ENCODE results near the gene RINL.

Gene RINL, protein sequence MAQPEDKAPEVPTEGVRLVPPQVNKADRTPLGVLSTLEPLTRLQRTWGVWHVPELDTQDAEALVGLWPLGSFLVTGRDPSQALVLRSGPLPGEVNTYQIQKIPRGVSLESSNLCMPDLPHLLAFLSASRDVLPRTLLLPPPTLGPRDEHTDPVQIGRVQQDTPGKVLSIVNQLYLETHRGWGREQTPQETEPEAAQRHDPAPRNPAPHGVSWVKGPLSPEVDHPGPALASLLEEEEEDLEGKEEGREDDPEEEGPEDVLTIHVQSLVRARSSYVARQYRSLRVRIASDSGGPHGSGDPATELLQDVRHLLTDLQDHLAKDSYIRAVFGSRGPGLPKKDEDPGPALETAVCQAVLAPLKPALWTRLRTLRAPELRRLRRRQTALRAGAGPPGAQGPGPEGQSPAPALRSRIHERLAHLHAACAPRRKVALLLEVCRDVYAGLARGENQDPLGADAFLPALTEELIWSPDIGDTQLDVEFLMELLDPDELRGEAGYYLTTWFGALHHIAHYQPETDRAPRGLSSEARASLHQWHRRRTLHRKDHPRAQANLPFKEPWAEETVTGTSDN

DNA sequence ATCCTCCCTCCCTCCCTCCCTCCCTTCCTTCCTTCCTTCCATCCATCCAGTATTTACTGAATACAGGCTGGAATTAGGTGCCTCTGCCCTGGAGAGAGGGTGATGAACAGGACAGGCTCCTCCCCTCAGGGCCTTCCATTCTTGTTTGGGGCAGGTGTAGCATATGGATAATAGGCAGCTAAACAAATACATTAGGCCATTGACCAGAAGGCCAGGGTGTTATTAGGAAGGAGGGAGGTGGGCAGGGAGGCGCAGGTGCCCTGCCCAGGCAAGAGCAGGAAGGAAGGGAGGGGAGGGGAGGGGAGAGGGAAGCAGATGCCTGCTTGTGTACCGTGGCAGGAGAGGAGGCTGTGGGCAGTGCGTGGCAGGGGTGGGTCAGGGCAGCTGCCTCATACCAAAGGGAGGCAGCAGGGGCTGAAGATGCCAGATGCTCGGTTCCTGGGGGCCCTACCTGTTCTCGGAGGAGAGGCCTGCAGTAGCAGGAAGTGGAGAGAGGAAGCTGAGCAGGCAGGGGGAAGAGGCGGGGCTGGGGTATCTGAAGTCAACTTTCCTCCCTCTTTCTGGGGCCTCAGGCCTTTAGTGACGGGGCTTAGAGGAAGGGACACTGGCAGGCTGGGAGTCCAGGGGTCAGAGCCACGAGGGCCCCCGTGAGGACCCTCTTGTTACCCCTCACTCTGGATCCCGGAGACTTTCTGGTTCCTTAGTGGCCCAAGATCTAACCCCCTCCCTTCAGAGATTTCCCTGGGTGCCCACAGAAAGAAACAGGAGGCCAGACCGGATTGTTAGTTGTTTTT, at the start of gene RINL:
TSS of gene RINL (minus strand) at position 495 of the 794 bp plus-strand sequence. CDS start 1,533 bp downstream, outside the sequence.
- DNase-seq (ENCODE audit: low spot score) = no peak

DNA sequence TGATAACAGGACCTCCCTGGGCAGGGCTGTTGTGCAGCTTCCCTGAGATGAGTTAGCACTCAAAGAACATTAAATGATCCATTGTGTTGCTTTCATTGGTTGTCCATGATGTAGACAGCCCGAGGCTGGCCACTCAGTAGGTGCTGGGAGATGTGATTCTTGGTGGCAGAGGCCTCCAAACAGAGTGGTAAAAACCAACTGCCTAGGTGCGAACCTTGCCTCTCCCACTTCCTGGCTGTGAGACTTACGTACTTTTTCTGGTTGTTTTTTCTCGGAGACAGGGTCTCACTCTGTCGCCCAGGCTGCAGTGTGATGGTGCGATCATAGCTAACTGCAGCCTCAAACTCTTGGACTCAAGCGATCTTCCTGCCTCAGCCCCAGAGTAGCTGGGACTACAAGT, 46.3 kb upstream of the RINL start:
- DNase-seq (ENCODE audit: low spot score) = no peak

DNA sequence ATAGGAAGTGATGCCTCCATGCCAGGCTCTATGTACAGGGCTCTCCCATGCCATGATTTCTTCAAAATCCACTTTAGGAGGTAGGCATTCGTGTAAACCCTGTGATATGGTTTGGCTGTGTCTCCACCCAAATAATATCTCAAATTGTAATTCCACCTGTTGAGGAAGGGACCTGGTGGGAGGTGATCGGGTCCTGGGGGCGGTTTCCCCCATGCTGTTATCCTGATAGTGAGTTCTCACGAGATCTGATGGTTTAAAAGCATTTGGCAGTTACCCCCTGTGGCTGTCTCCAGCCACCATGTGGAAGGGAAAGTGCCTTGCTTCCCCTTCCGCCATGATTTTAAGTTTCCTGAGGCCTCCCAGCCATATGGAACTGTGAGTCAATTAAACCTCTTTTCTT, 44.4 kb upstream of the RINL start:
- no peak for DNase-seq (ENCODE audit: low spot score)

DNA sequence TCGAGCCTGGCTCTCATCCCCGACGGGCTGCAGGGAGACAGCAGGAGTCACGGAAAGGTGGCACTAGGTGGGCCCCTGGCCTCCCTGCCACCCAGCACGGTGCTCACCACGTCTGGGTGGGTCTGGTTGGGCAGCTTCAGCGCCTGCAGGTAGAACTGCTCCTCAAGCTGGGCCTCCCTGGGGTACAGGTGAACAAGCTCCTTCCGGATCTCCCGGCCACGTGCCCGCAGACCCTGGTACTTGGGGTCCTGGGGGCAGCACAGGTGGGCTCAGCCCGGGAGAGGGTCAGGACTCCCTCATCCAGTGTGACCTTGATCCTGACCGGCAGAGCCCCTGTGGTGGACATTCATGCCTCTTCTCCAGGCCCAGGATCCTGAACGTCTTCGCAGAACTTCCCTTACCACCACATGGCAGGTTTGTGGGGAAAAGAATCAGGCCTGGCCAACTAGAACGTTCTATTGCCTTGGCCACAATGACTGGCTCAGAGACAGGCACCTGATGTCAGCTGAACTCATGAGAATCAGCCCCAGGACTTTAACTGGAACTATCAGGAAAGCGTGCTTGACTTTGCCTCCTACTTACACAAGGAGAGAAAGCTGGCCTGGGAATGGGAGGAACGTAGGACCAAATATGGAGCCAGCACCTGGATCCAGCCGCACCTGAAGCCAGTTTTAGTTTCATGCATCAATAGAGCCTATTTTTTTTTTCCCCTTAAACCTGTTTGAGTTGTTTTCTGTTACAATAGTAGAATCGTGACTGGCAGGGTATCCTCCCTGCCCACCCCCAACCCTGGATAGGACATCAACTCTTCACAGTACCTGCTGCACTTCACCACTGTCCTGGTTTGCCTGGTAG, 43.6 kb upstream of the RINL start:
- DNase-seq (ENCODE audit: low spot score) = no peak

DNA sequence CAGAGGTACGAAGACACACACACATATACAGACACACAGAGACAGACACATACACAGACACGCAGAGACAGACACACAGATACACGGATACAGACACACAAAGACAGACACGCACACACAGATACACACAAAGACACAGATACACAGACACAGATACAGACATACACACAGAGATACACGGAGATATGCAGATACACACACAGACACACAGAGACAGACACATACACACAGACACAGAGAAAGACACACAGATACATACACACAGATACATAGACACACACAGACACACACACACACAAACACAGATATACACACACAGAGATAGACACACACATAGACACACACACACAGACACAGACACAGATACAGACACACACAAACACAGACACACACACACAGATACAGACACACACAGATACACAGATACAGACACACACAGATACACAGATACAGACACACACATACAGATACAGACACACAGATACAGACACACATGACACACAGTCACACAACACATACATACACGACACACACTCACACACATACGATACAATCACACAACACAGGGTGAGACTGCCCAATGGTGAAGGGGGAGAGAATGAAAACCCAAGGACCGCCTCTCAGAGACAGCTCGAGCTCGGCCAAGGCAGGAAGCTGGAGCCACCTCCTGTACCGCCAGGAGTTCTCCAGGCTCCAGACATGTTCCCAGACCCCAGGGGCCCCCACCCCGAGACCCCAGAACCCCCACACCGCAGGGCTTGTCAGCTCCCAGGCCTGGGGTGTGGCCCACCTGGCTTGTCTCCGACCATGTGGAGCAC, 42.7 kb upstream of the RINL start:
- DNase-seq (ENCODE audit: low spot score) = no peak

DNA sequence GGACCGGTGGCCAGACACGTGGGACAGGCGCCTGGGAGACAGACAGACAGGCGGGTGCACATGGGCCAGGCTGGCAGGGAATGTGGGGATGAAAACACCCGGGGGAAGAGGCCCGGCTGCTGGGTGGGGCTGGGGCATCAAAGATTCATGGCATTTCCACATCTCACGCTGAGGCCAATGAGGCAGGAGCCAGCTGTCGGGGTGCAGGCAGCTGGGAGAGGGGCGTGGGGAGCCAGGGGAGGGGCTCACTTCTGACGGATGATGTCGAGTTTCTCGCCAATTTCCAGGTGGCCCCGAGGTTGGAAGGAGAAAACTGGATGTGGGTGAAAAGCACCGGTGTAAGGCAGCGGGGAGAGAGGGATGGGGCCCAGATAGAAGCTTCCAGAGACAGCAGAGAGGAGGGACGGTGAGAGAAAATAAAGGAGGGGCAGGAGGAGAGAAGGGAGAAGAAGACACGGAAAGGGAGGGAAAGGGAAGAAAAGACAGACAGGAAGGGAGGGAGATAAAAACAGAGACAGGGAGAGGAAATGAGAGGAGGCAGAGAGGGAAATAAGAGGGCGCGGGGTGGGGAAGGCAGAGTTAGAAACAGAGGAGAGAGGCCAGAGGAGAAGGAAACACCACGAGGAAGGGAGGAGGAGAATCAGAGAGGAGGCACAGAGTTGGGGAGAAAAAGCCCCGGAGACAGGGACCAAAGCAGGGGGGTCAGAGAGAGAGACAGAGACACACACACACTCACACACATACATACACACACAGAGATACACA, 41.9 kb upstream of the RINL start:
- DNase-seq (ENCODE audit: low spot score) = no peak

DNA sequence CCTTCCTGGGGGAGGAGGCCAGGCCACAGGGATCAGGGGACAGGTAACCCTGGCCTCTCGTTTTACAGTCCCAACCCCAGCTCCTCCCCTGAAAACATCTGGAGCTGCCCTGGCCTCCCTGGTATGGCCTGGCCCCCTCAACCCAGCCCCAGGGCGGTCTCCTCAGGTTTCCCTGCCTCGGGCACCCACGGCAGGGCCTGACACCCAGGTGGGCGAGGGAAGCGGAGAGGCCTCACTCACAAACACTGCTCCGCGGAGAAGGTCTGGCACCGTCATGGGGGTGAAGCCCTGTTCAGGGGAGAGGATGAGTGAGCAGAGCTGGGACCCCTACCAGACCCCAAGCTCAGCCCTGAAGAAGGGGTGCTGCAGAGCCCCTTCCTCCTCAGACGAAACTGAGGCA, 40.5 kb upstream of the RINL start:
- no peak for DNase-seq (ENCODE audit: low spot score)

DNA sequence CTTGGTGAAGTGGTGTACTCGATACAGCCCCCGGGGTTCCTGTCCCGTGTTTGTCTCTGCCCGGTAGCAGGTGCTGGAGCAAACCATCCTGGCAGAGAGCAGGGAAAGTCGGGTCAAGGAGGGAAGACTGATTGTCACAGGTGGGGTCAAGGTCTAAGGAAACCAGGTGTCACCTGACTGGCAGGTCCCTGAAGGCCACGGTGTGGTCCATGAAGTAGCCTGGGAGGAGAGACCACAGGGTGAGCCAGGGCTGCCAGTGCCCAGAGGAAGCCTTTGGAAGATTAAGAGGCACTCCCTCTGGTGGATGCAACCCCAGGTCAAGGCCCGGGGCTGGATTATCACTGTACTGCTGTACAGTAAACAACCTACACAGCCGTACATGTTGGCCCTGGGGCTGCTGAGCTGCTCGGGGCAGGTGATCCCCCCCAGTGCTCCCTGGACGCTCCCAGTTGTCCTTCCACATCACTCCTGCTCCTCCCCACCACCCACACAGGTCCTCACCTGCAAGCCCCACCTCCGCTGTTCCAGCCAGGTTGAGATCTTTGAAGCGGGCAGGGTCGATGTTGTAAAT, 39.9 kb upstream of the RINL start:
- no peak for DNase-seq (ENCODE audit: low spot score)

DNA sequence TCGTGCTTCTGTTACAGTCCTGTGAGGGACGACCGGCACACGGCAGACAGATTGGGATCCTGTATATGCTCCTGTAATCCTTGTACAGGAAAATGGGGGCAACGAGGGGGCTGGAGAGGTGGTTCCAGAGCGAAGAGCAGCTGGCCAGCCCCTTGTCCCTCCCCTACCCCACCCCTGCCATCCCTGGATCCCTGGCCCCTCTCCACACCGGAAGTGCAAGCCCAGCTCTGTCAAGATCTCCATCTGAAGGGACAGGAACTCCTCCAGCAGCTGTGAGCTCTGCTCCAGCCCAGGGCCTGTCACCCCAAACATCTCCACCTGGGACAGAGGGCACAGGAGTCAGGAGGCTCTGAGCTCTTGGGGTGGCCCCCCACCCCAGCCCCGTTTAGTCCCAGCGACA, 39.4 kb upstream of the RINL start:
- no peak for DNase-seq (ENCODE audit: low spot score)

DNA sequence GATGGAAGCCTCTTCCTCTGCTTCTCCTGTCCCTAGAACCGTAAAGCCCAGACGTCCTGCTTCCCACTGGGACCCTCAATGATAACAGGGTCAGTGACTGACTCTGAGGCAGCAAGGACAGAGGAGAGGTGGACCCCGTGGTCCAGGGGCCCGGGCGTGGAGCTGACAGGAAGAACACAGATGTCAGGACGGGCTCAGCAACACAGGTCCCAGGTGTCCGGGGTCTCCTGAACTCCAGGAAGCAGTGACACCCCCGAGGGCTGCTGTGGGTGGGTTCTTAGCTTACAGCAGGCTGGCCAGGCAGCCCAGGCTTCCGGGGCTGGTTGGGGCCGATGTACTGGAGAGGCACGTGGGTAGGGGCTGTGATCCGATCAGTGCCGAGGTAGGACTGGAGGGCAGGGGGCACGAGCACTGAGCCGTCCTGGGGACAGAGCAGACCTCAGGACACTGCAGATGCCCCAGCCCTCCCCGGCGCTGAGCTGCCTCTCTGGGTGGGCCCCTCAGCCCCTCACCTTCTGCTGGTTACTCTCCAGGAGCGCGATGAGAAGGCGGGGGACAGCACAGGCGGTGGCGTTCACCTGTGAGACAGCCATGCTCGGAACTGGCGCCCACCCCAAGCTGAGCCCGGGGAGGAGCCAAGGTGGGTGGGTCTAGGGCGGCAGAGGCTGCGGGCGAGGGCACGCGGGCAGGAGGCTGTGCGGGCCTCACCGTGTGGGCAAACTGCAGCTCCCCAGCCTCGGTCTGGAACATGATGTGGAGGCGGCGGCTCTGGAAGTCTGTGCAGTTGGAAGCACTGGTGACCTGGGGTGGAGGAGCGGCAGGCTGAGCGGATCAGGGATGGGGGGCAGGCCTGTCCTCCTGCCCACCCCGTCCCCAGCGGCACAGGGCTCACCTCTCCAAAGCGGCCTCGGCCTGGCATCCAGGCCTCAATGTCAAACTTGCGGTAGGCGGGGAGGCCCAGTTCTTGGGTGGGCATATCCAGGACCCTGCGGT, 37.5 kb upstream of the RINL start:
- no peak for DNase-seq (ENCODE audit: low spot score)

DNA sequence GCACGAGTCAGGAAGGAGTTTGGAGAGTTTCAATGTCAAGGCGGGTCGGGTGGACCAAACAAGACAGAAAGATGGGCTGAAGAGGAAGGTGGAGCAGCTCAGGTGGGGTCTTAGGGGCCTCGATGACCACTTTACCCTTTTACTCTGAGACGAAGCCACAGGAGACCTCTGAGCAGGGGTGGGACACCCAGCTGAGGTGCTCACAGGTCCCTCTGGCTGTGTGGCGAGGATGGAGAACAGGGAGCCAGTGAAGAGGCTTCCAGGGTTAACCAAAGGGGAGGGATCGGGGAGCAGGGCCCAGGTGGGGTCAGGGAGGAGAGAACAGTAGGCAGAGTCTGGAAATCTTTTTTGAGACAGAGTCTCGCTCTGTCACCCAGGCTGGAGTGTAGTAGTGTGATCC, 35.9 kb upstream of the RINL start:
- no peak for DNase-seq (ENCODE audit: low spot score)

DNA sequence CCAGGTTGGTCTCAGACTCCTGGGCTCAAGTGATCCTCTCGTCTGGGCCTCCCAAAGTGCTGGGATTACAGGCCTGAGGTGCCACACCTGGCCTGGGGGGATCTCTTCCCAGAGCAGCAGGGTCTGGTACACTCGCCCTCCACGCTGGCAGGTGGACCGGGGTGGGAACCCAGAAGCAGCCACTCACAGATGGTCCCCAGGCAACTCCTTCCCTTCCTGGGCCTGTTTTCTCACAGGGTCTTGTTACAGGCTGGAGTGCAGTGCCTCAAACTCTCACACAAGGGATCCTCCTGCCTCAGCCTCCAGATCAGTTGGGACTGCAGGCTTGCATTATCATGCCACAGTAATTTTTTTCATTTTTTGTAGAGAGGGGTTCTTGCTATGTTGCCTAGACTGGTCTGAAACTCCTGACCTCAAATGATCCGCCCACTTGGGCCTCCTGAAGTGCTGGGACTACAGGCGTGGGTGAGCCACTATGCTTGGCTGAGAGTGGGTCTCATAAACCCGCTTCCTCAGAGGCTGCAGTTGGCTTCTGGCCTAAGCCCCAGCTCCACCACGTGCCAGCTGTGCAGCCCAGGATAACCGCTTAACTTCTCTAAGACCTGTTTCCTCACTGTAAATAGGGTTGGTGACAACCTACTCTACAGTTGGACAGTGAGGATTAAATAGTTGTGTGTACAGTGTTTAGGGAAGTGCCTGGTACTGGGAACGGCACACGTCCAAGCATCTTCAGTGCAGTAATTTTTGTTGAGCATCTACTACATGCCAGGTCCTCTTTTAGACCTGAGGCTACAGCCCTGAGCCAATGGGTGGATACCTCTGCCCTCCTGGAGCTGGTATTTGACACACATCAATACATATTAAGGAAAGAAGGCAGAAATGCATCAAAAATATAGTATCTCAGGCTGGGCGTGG, 34.8 kb upstream of the RINL start:
- DNase-seq (ENCODE audit: low spot score) = no peak

DNA sequence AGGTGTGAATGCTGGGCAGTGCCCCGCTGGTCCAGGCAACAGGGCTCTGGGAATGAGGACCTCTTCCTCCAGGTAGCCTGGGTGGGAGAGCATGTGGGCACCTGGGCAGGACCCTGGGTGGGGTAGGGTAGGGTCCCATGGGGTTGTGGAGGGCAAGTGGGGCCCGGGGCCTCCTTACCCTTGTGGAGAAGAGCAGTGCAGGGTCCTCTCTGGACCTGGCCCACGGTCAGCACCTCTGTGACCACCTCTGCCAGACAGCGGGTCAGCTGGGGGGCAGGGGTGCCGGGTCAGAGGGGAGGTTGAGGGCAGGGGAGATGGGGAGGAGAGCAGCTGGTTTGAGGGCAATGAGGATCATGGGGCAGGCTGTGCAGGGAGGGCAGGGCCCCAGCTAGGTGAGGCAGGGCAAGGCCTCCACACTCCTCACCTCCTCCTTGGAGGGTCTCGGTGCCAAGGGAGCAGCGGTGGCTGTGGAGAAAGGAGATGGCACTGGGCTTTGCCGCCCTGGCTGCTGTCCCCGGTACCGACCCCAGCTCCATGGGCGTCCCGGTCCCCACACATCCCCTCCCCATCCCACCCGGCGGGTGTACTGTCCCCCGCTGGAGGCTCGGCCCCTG, 33.4 kb upstream of the RINL start:
- no peak for DNase-seq (ENCODE audit: low spot score)

DNA sequence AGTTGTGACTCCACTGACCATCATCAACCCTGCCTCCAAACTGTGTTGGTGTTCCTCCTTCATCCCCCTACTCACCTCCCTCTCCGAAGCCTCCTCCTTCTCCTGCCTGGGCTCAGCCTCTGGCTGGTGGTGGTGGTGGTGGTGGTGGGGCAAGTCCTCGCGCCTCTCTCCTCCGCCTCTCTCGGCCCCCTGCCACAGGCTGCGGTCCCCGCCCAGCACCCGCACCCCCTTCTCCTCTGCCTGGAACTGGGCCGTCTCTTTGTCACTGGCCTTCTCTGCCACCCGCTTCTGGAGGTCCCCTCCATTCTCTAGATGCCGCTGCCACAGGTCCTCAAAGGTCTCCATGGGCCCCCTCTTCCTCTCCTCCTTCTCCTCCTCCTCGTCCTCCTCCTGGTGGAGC, 32.4 kb upstream of the RINL start:
- no peak for DNase-seq (ENCODE audit: low spot score)

DNA sequence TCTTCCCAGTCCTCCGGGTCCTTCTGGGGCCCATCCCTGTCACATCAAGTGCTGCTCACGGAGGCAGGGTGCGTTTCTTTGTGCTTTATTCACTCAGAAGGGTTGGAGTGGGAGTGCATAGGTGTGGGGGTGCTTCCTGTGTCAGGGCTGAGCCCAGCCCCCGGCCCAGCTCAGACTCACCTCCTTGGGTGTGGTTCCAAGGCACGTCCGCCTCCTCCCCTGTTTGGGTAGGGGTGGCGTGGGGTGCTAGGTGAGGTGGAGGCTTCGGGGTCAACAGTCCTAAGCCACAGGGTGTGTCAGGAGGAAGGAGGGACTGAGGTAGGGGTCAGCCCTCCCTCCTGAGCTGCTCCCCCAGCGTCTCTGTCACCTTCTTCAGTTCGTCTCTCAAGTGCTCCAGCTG, 30.8 kb upstream of the RINL start:
- no peak for DNase-seq (ENCODE audit: low spot score)

DNA sequence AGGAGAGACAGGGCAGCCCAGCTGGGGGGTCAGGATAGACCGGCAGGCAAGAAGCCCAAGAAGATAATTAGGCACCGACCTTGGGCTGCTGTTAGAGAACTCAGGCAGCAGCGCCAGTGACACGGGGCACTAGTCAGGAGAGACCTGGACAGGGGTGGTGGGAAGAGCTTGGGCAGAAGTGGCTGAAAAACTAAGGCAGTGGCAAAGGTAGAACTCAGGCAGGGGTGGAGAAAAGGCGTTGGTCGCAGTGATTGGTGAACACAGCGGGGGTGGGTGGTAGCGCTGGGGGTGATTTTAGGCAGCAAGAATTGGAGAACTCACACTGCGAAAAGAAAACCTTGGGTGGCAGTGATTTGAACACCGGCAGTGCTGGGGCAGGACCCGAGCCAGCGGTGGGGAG, 29.6 kb upstream of the RINL start:
- DNase-seq (ENCODE audit: low spot score) = no peak

DNA sequence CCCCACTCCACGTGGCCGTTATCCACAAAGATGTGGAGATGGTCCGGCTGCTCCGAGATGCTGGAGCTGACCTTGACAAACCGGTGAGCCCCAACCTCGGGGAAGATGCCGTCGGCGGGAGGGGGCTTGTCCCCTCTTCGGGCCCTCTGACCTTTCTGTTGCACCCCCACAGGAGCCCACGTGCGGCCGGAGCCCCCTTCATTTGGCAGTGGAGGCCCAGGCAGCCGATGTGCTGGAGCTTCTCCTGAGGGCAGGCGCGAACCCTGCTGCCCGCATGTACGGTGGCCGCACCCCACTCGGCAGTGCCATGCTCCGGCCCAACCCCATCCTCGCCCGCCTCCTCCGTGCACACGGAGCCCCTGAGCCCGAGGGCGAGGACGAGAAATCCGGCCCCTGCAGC, 29.2 kb upstream of the RINL start:
- no peak for DNase-seq (ENCODE audit: low spot score)
